GM18511 (cell line): ENCODE data around the gene SCG5.

Experiments used
- ATAC-seq: cut with Tn5 transposase; IDR thresholded peaks from one replicate; pipeline ENCODE4 v1.9.1; 2021; ENCODE audit warnings: mild to moderate bottlenecking, moderate library complexity; ENCODE audit not compliant: unreplicated experiment

The SCG5 gene

DNA sequence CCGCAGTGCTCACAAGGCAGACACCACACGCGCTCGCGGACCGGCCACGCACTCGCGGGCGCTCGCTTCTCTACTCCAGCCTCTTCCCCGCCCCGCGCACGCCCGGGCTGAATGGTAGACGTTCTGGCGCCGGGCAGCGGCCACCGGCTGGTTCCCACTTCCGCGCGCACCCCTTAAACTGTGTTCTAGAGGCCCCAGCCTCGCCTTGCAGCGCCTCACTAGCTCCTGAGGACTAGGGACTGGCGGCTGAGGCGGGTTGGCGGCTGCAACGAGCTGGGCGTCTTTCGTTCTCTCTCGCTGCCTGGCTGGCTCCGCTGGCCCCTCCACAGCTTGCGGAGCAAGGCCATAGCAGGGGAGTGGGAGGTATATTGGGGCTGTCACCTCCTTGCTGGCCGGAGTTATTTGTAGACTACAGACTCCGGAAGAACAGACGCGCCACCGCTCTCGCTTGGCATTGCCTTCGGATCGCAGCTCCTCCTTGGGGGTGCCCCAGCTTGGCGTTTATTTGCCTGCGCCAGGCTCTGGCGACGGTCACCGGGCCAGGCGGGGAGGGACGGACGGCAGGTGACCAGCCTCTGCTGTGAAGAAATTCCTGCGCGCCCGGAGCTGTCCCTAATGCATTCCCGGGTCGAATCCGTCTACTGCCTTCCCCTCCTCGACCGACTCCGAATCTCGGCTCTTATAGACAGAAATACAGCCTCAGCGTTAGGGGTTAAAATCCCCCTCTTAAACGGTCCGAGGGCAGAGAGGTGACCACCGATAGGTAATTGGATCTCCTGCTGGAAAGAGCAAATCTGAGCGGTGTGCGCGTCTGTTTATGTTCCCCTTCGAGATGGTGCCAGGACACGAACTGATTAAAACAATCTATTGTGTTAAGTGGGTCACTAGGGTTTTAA is 77.6 kb downstream of the SCG5 start:
- no peak for ATAC-seq

DNA sequence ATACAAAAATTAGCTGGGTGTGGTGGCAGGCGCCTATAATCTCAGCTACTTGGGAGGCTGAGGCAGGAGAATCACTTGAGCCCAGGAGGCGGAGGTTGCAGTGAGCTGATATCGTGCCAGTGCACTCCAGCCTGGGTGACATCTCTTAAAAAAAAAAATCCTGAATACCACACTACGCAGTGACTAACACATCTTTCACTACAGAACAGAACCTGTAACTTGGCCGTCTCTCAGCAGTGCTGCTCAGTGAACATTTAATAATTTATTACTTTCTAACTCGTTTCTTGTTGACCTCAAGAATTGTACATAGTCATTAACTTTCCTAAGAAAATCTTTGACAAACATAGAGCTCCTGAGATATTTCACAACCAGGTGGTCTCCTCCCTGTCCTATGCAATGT is 80.1 kb downstream of the SCG5 start:
- no peak for ATAC-seq

DNA sequence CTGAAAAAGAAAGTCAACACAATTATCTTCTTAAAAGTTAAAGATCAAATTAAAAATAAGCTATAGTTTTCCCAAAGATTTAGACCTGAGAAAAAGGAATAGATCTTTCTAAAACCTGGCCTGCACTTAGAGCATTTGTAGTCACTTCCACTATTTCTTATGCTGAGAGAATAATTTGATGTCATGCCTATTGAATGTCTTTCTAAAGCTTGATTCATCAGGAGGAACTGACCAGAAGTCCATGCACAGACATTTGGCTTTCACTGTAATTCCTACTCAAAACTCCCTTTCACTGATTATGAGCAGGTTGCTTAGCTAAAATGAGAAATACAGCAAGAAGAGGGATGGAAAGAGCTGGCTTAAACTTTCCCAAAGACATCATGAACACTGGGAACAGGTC is 80.6 kb downstream of the SCG5 start:
- no peak for ATAC-seq

DNA sequence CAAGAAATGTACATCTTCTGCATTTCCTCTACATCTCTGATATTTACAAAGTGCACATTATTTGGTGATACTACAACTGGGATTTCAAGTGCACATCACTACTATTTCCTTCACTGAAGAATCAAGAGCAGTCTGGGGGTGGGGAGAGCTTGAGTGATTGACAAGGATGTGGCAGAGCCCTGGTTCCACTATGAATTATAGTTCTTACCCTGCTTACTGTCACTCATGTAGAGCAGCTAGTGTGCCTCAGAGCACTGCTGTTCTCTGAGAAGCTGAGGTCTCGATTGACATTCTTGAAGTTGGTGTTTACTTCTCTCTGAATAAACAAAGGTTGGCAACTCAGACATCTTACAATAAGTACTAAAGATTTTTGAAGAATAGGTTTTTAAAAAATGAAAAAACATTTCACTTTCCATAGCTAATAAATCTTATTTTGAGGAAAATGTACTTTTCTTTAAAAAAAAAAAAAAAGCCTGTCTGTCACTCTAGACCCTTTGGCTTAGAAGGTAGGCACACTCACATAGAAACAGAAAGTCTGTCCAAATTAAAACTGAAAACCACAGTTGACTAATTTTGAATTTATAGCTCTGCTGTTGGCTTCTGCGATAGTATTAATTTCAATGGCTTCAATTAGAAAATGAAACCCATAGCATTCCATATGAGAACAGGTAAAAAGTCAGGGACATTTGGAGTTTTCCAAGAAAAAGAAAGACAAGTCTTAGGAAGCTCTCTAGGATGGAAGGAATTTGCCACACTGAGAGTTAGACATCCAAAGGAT is 81.8 kb downstream of the SCG5 start:
- ATAC-seq: peak; percentile 98

- no peak for ATAC-seq
Observed at GRCh38 chr15:32729700-32730395, 88.3 kb downstream of the SCG5 start.

- ATAC-seq: no peak
Observed at GRCh38 chr15:32730677-32731654, 89.5 kb downstream of the SCG5 start.

DNA sequence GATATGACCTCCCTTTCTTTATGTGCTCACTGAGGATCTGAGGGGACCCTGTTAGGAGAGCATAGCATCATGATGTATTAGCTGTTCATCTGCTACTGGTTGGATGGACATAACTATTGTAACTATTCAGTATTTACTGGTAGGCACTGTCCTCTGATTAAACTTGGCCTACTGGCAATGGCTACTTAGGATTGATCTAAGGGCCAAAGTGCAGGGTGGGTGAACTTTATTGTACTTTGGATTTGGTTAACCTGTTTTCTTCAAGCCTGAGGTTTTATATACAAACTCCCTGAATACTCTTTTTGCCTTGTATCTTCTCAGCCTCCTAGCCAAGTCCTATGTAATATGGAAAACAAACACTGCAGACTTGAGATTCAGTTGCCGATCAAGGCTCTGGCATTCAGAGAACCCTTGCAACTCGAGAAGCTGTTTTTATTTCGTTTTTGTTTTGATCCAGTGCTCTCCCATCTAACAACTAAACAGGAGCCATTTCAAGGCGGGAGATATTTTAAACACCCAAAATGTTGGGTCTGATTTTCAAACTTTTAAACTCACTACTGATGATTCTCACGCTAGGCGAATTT is 91.2 kb downstream of the SCG5 start:
- ATAC-seq: no peak

DNA sequence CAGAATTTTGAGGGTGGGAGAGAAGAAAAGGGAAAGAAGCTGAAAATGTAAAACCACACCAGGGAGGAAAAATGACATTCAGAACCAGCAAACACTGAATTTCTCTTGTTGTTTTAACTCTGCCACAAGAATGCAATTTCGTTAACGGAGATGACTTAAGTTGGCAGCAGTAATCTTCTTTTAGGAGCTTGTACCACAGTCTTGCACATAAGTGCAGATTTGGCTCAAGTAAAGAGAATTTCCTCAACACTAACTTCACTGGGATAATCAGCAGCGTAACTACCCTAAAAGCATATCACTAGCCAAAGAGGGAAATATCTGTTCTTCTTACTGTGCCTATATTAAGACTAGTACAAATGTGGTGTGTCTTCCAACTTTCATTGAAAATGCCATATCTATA is 91.8 kb downstream of the SCG5 start:
- ATAC-seq: no peak

DNA sequence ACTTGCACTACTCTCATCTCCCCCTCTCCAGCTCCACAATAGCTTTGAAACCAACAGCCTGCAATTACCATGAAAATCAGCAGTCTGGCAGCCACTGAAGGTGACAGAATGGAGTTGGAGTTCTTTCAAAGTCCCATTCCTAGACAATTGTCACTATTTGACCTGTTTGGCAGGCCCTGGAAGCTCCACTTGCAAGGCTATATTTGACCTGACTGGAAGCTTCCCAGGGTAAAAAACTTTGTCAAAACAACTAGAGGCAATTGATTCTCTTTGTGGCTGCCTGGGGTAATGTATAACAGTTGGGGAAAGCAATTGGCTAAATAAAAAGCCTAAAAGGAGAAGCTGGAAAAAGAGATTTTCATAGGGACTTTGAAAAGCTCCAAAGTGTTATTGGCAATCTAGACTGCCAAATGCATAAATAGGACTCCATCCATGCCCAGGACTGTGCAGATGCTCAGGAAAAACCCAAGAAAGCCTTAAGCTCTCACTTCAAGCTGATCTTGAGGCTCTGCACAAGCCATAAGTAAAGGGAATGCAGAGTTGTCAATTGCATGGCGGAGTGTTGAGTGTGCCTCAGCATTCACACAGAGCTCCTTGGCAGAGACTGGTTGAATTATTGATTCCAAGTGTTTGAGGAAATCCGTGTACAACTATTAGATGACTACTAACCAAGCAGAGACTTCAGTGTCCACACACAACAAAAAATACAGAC is 94.6 kb downstream of the SCG5 start:
- no peak for ATAC-seq

GRCh38 chr15:32736701-32737061 is 95.2 kb downstream of the SCG5 start:
- no peak for ATAC-seq

DNA sequence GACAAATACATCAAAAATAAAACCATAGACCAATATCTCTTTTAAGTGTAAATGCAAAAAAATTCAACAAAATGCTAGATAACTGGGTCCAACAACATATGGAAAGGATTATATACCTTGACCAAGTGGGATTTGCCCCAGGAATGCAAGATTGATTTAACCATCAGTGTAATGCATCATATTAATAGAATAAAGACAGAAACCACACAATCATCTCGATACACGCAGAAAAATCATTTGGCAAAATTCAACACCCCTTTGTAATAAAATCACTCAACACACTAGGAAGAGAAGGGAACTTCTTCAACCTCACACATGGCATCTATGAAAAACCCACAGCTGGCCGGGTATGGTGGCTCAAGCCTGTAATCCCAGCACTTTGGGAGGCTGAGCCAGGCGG is 95.8 kb downstream of the SCG5 start:
- ATAC-seq: no peak

GRCh38 chr15:32738666-32739065 is 97.2 kb downstream of the SCG5 start:
- no peak for ATAC-seq

GRCh38 chr15:32739522-32740063 is 98.1 kb downstream of the SCG5 start:
- no peak for ATAC-seq

DNA sequence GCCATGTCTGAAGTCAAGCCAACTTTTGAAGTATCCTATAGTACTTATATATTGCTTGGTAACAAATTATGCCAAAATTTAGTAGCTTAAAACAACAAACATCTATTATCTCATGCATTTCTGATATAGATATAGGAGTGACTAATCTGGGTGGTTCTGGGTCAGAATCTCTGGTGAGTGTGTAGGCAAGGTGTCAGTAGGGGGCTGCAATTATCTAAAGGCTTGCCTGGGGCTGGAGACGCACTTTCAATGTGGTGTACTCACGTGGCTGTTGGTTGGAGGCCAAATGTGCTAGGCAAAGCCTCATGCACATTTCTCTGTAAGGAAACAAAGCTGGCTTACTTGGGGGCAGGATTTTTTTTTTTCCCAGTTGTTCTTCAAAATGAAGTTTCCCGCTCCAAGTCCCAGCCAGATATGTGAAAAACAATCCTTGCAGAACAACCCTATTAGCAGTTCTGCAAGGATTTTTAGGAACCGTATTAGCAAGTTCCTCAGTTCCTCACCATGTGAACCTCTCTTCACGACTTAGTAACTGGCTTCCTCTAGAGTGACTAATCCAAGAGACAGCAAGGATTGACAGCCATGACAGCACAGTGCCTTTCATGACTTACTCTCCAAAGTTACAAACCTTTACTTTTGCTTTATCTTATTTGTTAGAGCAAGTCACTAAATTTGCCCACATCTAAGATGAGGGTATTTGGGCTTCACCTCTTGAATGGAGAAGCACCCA is 102.1 kb downstream of the SCG5 start:
- ATAC-seq: no peak

- ATAC-seq: no peak
Observed at GRCh38 chr15:32746116-32746857, 104.8 kb downstream of the SCG5 start.
